Left kidney (tissue), 2 donors: ENCODE data around the gene RGL3. TPM values are rescaled to one million over a fixed set of nuclear protein-coding genes. Genes with fewer than 3 reads are reported as not detected.
"Not testable (repeated sequence)": the region's sequence is repeated elsewhere in the genome, so short reads cannot be mapped to it uniquely, and the experiment has no call there.

Experiments used
- DNase-seq: peaks from one replicate; pipeline ENCODE4 v3.0.0-alpha.2; 2013
- polyA plus RNA-seq: library from polyadenylated mRNA; unstranded; fragments of 120-200 nt; gene quantifications from one replicate; pipeline ENCODE4 v1.2.1, GENCODE V29; 2013; ENCODE audit not compliant: insufficient read length

RGL3 gene
- polyA plus RNA-seq, 1 donor, result 99.4 TPM

DNA sequence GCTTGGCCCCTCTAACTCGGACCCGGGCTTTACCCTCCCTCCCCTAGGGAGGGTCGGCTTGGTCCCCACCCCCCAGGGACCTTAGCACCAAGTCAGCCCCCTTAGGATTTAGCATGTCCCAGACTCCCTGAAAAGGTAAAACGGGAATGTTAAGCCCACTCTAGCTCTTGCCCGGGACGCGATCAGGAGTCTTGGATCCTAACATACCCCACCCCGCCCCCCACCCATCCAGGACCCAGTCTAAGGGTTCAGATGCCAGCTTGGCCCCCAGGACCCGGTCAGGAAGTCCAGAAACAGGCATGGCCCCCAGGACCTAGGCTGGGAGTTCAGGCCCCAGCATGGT, 35.4 kb downstream of the RGL3 start:
- DNase-seq, result no peak

DNA sequence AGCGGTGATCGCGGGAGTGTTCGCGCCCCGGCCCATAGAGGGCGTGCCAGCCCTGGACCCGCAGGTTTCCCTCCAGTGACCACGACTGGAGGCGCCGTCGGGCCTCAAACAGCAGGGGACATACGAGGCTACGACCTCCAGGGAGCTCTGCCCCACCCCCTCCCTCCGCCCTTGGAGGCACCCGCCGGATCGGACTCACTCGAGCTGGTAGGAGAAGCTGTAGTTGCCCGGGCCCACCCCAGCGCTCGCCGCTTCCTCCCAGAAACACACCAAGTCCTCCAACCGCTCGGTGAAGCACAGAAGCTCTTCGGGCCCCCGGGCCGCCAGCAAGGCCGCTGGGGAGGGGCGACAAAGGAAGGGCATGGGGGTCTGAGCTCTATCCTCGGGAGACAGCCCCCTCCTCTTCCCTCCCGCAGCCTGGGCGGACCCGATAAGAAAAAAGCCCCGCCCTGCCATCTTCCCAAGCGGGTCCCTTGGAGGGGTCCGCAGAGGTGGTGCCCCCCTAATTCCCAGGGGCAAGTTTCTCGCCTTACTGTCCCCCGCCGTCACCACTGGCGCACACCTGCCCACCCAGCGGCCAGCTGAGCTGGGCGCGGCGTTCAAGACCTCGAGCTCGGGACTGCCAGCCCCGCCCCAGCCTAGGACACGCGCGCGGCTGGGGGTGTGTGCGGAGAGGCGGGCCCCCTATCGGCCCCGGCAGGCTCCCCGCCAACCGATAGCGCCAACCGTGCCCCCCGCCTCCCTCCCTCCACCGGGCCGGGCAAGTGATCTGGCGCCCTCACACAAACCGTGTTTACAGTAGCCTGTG, 36.0 kb downstream of the RGL3 start:
- no peak for DNase-seq

DNA sequence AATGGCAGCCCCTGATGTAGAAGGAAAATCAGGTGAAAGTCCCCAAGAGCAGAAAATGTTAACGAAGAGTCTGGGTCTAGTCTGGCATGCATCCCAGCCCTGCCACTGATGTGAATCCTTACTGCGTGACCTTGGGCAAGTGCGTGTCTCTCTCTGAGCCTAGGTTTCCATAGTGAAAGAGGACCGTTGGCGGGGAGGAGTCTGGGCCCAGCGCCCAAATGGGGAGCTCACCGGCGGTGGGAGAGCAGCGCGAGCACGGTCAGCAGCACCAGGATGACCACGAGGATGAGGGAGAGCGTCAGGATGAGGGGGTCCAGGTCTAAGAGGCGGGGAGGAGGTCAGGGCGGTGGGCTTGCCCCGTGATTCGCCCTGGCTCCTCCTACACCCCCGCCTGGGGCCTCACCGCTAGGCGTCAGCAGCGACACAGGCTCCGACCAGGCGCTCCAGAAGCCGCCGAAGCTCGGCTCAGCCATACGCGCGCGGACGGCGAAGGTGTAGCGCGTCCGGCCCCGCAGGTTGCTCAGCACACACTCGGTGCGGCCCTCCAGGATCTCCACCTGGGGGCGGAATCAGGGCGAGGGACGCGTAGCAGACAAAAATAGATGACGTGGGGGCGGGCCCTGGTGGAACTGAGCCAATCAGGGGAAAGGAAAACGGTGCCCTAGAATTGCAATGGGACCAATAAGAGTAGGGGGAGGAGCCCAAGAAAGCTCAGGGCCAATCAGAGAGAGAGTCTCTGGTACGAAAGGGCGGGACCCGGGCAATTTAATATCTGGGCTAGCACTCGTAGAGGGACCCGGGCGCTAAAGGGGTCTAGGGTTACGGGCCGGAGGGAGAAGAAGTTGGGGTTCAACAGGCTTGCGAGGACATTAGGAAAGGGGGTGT, 38.2 kb downstream of the RGL3 start:
- peak; percentile 97 for DNase-seq

DNA sequence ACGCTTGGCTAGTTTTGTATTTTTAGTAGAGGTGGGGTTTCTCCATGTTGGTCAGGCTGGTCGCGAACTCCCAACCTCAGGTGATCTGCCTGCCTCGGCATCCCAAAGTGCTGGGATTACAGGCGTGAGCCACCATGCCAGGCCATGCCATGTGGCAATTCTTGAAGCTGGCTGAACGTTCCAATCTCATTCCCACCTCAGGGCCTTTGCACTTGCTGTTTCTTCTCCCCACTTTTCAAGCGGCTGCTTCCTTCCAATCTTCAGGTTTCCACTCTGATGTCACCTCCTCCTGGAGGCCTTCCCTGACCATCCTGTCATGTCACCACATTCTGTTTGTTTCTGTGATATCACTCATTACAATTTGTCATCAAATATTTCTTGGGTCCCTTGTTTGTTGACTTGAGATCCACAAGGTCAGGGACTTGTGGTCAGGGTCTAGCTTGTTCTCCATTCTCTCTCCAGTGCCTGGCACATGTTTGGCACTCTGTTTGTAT, 39.2 kb downstream of the RGL3 start:
- DNase-seq, result no peak

DNA sequence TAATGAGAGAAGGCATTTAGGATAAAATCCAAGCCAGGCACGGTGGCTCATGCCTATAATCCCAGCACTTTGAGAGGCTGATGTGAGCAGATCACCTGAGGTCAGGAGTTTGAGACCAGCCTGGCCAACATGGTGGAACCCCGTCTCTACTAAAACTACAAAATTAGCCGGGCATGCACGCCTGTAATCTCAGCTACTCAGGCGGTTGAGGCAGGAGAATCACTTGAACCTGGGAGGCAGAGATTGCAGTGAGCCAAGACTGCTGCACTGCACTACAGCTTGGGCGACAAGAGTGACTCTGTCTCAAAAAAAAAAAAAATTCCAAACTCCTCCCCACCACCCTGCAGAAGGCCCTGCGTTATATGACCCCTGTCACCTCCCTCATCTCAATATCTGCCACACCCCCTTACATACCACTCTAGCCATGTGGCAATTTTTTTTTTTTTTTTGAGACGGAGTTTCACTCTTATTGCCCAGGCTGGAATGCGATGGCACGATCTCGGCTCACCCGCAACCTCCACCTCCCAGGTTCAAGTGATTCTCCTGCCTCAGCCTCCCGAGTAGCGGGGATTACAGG, 39.8 kb downstream of the RGL3 start:
- DNase-seq, result not testable (repeated sequence)

DNA sequence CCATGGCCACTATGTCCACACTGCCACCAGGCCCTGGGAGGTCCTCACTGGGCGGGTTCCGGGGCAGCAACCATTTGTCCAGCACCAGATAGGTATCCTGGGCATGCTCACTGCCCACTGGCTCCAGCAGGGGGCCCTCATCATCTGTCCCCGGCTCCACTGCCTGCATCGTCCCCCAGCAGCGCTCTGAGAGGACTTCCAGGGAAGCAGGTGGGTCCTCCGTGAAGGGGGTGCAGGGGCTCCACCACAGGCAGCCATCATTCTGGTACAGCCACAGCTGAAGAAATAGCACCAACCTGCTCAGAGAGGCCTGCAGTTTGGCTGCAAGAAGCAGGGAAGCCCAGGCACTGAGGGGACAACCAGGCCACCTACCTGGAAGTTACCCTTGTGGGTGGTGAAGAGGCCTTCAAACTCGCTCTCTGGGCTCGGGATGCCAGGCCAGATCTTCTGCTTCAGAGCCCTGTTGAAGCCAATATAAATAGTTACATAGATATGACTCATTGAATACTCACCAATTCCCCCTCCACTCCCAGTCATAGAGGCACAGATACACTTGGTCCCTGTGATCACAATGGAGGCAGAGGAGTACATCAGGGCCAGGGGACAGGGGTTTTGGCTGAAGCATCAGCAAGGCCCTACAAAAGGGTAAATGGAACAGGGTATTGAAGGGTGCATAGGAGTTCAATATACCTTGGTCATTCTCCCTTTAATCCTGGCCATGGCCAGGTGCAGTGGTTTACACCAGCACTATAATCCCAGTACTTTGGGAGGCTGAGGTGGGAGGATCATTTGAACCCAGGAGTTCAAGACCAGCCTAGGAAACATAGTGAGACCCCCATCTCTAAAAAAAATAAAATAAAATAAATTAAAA, 40.6 kb downstream of the RGL3 start:
- DNase-seq, result no peak

DNA sequence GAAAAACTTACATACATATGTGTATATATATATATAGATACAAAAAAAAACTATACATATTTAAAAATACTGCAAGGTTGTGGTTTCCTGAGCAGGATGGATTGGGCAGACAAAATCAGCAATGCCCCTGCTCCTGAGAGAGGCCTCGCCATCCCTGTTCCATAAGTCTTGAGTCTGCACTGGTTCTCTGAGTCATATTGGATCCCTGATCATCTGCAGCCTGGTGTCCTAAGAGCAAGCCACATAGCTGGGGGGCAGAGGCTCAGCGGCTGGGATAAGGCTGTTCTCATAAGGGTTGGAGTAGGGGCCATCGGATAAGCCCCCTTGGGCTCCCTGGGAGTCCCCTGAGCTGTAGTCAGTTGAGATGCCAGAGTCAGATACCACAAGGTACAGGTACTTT, 41.4 kb downstream of the RGL3 start:
- DNase-seq, result no peak

DNA sequence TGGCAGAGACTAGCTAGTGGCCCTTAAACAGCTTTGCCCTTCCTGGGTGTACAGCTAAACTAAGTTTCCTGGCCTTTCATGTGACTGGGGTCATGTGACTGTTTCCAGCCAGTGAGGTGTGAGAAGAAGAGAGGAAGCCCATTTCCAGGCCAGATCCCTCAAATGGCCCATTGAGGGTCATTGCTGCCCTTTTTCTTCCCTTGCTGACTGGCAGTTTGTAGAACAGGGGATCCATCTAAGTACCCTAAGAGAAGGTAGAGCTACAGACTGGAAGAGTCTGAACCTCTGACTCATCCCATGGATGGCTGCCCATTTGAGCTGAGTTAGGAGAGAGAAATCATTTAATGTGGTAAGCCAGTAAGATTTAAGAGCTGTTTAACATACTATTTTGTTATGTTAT, 41.9 kb downstream of the RGL3 start:
- no peak for DNase-seq

DNA sequence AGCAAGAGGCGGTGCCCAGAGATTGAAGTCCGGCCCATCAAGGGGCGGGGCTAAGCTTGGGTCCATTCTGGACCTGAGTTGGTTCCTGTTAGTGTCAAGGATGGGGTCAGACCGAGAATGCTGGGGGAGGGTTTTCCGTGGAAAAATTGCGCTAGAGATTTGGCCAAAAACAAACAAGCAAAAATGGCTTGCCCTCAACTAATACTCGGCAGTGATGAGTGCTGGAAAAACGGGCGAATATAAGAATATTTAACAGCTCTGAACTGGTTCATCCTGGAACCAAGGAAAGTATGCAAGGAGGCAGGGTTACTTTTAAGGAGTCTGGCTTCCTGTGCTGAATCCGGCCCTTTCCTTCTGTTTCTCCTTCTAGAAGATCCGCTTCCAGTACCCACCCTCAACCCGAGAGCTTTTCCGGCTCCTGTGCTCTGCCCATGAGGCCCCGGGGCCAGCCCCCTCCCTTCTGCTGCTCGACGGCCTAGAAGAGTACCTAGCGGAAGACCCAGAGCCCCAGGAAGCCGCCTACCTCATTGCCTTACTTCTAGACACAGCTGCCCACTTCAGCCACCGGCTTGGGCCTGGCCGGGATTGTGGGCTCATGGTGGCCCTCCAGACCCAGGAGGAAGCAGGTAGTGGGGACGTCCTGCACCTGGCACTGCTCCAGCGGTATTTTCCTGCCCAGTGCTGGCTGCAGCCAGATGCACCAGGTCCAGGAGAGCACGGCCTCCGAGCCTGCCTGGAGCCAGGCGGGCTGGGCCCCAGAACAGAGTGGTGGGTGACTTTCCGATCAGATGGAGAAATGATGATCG, 43.8 kb downstream of the RGL3 start:
- peak; percentile 46 for DNase-seq

DNA sequence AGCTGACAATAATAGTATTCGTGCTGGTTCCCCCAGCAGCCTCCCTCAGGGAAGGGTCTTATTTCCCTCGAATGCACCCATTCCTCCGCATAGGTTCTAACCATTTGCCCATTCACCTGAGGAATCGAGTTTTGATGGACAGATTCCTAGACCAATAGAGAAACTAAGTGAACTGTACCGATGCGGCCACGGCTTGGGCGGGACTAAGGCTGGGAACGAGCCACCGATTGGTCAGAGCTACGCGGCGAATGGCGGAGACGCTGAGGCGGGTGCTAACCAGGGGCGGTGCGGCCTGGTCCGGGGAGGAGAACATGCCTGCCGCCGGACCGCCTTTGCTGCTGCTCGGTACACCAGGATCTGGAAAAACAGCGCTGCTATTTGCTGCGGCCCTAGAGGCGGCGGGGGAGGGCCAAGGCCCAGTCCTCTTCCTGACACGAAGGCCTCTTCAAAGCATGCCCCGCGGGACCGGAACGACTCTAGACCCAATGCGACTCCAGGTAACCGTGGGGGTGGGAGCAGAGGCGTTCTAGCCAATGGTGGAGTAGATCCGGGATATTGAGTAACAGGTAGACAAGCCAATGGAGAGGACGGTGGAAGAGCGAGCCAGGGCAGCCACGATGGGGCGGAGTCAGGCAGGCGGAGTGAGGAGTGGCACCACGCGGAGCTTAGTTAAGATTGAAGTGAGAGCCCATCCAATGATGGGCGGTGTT, 44.5 kb downstream of the RGL3 start, which contains the start of gene SWSAP1:
TSS of gene SWSAP1 (plus strand) at position 234 of the 710 bp plus-strand sequence. CDS start at position 249, 15 bp downstream.
- peak; percentile 99 for DNase-seq

DNA sequence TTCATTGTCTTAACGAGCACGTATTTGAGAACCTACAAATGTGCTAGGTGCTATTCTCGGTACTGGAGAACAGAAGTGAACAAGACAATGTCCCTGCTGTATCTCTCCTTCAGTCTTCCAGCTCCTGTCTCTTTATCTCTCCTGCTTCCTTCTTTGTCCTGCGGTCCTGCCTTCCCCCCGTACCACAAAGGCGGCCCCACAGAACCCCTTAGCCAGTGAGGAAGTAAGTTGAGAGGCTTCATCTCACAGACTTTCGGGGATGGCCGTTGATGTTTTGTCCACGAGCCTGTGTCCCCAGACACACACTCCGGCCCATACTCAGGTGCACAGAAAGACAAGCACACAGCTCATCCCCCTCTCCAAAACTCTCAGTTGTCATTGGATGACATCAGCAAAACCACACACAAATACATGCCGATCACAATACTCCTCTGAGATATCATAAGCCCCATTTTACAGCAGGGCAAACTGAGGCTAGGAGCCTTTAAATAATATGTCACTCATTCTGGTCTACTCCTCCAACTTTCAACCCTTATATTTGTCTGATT, 45.2 kb downstream of the RGL3 start:
- DNase-seq, result no peak

DNA sequence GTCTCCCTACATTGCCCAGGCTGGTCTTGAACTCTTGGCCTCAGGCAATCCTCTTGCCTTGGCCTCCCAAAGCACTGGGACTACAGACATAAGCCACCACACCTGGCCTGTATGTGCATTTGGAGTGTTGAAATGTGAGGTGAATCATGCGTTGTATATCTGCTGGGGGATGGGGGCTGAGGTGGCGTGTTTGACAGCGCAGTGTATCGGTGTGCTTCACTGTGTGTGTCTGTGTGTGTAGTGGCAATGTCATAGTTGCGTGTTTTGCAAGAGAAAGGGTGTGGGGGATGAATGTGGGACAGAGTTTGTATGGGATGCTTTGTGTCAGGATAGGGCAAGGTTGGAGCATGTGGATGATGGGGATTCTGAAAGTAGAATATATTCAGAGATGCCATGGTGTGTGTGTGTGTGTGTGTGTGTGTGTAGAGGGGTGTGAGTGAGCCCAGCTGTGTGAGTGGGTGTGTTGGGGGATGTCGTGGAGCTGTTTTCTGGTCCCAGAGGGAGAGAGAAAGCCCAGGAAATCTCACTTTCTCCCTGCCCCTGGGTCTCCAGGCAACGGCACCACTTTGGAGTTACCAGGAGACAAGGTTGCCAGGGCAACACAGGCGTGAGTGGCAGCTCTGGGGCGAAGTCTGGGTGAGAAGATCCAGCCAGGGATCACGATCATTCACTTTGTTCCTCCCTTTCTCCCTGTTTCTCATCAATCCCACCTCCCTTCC, 45.8 kb downstream of the RGL3 start:
- DNase-seq, result no peak

DNA sequence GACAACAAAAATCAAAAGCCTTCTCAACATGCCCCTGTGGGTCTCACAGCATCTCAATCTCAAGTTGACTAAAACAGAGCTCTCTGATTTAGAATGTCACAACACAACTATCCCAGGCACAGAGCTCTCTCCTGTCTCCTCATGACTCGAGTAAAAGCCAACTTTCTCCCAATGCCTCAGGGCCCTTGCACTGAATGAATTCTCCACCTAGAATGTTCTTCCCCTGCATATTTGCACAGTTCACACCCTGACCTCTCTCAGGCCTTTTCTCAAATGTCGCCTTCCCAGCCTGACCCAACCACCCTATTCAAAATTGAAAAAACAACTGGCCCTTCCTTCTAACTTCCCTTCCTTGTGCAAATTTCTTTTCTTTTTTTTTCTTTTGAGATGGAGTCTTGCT, 48.4 kb downstream of the RGL3 start:
- no peak for DNase-seq

DNA sequence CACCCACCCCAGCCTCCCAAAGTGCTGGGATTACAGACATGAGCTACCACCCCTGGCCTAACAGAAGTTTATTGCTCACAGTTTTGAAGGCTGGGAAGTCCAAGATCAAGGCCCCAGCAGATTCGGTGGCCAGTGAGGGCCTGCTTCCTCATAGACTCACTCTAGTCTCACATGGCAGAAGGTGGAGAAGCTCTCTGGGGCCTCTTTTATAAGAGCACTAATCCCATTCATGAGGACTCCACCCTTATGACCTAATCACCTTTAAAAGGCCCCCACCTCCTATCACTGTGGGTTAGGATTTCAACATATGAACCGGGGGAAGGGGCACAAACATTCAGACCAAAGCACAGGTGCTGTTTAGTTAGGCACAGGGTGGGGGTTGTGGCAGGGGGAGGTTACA, 51.6 kb downstream of the RGL3 start:
- no peak for DNase-seq

DNA sequence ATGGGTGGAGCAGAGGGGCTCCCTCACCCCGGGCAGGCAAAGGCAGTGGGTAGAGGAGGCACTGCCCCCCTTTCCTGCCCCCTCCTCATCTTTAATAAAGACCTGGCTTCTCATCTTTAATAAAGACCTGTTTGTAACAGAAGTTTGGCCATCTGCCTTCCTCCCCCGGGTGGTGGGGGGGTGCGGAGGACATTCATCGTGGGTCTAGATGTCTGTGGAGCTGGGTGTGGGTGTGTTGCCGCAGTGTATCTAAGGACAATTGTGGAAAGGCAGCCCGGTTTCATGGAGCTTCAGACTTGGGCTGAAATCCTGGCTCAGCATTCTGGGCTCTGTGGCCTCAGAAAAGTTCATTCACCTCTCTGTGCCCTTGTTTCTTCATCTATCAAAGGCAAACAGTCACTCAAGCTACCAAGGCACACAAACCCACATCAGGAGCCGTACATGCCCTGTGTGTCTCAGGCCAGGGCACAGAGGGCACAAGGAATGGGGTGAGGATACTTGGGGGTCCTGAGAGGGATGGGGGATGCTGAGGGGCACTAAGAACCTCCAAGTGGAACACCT, 53.5 kb downstream of the RGL3 start:
- DNase-seq, result no peak

DNA sequence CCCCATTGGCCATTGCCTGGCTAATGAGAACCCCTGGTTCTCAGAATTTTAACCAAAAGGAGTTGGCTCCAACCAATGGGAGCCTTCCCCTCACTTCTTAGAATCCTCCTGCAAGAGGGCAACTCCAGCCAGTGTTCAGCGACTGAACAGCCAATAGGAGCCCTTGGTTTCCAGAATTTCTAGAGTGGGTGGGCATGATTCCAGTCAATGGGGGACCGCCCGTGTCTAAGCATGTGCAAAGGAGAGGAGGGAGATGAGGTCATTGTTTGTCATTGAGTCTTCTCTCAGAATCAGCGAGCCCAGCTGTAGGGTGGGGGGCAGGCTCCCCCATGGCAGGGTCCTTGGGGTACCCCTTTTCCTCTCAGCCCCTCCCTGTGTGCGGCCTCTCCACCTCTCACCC, 54.2 kb downstream of the RGL3 start:
- no peak for DNase-seq

DNA sequence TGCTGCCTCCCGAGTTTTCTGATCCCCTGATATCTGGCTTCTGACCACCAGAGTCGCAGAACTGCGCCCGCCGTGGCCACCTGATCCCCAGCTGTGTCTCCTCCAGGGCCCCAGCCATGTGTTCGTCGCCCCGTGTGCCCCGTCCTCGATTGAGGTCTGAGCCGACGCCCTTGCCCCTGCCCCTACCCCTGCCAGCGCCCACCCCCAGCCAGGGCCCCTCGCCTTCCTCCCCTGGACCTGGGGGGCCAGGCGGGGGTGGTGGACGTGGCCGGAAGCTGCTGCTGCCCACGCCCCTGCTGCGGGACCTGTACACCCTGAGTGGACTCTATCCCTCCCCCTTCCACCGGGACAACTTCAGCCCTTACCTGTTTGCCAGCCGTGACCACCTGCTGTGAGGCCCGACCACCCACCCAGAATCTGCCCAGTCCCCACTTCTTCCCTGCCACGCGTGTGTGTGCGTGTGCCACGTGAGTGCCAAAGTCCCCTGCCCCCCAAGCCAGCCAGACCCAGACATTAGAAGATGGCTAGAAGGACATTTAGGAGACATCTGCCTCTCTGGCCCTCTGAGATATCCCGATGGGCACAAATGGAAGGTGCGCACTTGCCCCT, 54.7 kb downstream of the RGL3 start:
- no peak for DNase-seq

DNA sequence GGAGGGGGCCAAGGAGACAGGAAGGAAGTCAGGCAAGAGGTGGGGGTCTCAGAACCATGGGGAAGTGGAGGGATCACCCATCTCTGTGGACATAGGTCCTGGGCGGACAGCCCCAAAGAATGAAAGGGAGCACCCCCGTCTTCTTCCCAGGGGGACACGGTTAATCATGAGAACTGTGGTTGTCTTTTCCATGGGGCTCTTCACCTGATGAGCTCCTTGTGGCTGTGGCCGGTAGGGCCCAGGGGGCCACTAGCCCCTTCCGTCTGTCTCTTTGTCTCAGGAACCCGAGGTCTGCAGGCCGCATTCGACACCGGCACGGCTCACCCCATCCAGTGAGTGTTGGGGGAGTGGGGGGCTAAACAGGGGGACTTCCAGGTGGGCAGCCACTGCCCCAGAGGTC, 55.2 kb downstream of the RGL3 start:
- no peak for DNase-seq
